NCI-H1048 (cell line): ENCODE data around the gene EN2.
"Not testable (repeated sequence)": the region's sequence is repeated elsewhere in the genome, so short reads cannot be mapped to it uniquely, and the experiment has no call there.

ENCODE experiments used
- DNase-seq: peaks from one replicate; lab custom pipeline; 2025; lab: John Stamatoyannopoulos, UW

The EN2 gene

GRCh38 chr7:155426543-155427410 is 31.2 kb upstream of the EN2 start:
- DNase-seq: no peak

- no peak for DNase-seq
Measured at GRCh38 chr7:155427411-155428038, 30.4 kb upstream of the EN2 start.

- DNase-seq: no peak
Measured at GRCh38 chr7:155428171-155428834, 29.6 kb upstream of the EN2 start.

GRCh38 chr7:155429651-155430050 is 28.3 kb upstream of the EN2 start:
- no peak for DNase-seq

- no peak for DNase-seq
Measured at GRCh38 chr7:155430606-155431005, 27.3 kb upstream of the EN2 start.

GRCh38 chr7:155431231-155431630 is 26.7 kb upstream of the EN2 start:
- no peak for DNase-seq

- DNase-seq: no peak
Measured at GRCh38 chr7:155431711-155432110, 26.2 kb upstream of the EN2 start.

- DNase-seq: no peak
Measured at GRCh38 chr7:155435110-155435509, 22.8 kb upstream of the EN2 start.

- no peak for DNase-seq
Measured at GRCh38 chr7:155437836-155438235, 20.1 kb upstream of the EN2 start.

- no peak for DNase-seq
Measured at GRCh38 chr7:155438777-155439176, 19.2 kb upstream of the EN2 start.

GRCh38 chr7:155439311-155440017 is 18.5 kb upstream of the EN2 start:
- DNase-seq: no peak

GRCh38 chr7:155440018-155440410 is 17.9 kb upstream of the EN2 start:
- DNase-seq: no peak

GRCh38 chr7:155441856-155442255 is 16.1 kb upstream of the EN2 start:
- DNase-seq: no peak

GRCh38 chr7:155444746-155445145 is 13.2 kb upstream of the EN2 start:
- DNase-seq: no peak

GRCh38 chr7:155445606-155446005 is 12.3 kb upstream of the EN2 start:
- DNase-seq: not testable (repeated sequence)

- no peak for DNase-seq
Measured at GRCh38 chr7:155447603-155448002, 10.3 kb upstream of the EN2 start.

GRCh38 chr7:155448632-155449007 is 9.3 kb upstream of the EN2 start:
- DNase-seq: no peak

- DNase-seq: no peak
Measured at GRCh38 chr7:155449008-155449868, 8.7 kb upstream of the EN2 start.

- DNase-seq: no peak
Measured at GRCh38 chr7:155449869-155450557, 7.9 kb upstream of the EN2 start.

- no peak for DNase-seq
Measured at GRCh38 chr7:155450558-155450969, 7.4 kb upstream of the EN2 start.
